SK-N-MC (cell line): ENCODE results near the gene MMRN1.

Experiments used
- EZH2 ChIP-seq: fragments of 200-600 bp; sonication (generic); IDR thresholded peaks from one replicate; pipeline ENCODE4 v1.6.1; 2017; ENCODE audit warnings: antibody characterized with exemption
- FOXP2 ChIP-seq: optimal IDR thresholded peaks from 2 replicates; pipeline ENCODE3; 2011; ENCODE audit warnings: mild to moderate bottlenecking, moderate library complexity; ENCODE audit not compliant: insufficient read depth; ENCODE audit errors: extremely low read length, control extremely low read depth
- POLR2AphosphoS5 ChIP-seq: IDR thresholded peaks from 2 replicates; pipeline ENCODE4 v1.6.1; 2012; ENCODE audit warnings: mild to moderate bottlenecking, low read depth, low read length, borderline replicate concordance

DNA sequence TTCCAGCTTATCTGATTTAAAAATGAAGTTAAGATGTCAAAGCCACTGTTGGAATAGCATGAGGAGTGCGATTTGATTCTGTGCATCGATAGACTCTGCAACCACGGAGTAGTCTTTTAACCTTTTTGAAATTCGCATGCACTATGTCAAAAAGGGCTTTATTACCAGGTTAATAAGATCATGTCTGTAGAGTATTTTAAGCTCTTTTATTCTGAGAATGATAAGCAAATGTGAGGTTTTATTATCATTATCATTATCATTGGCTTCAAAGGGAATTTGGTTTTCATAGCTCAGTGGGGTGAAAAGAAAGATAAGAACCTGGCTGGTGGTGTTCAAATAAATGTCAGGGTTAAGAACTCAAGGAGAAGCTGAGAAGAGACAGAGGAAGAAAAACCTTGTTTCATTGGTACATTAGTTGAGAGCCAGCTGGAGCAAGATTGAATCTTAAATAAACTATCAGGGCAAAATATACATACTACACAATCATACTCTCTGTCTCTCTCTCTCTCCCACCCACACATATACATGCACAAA, 102.6 kb downstream of the MMRN1 start:
- TF ChIP-seq EZH2 (no peak), POLR2AphosphoS5 (no peak), FOXP2 (no peak)
